ENCODE results near the gene MAT2A. TPM values are rescaled to one million over a fixed set of nuclear protein-coding genes. Genes with fewer than 3 reads are reported as not detected.

The MAT2A gene
- total and polyA plus RNA-seq, 9 of the 15 experiments (the other 6 are each of a cell fraction or from before 2014, with no cell fraction given) = 130 to 1,027 (median 240) TPM

- TF ChIP-seq, protein P1, sequence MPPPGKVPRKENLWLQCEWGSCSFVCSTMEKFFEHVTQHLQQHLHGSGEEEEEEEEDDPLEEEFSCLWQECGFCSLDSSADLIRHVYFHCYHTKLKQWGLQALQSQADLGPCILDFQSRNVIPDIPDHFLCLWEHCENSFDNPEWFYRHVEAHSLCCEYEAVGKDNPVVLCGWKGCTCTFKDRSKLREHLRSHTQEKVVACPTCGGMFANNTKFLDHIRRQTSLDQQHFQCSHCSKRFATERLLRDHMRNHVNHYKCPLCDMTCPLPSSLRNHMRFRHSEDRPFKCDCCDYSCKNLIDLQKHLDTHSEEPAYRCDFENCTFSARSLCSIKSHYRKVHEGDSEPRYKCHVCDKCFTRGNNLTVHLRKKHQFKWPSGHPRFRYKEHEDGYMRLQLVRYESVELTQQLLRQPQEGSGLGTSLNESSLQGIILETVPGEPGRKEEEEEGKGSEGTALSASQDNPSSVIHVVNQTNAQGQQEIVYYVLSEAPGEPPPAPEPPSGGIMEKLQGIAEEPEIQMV (tag; conservative IDR thresholded peaks at IDR 0.05; ENCODE audit: low read depth) = peak; percentile 80
- TF ChIP-seq, protein P2, sequence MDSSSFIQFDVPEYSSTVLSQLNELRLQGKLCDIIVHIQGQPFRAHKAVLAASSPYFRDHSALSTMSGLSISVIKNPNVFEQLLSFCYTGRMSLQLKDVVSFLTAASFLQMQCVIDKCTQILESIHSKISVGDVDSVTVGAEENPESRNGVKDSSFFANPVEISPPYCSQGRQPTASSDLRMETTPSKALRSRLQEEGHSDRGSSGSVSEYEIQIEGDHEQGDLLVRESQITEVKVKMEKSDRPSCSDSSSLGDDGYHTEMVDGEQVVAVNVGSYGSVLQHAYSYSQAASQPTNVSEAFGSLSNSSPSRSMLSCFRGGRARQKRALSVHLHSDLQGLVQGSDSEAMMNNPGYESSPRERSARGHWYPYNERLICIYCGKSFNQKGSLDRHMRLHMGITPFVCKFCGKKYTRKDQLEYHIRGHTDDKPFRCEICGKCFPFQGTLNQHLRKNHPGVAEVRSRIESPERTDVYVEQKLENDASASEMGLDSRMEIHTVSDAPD (CRISPR knock-in tag; IDR thresholded peaks at IDR 0.05) = peak; percentile 65; the same call in 1 of the 2 replicates
- TF ChIP-seq BRF1 (IDR thresholded peaks at IDR 0.05; ENCODE audit: borderline replicate concordance, extremely low read depth, insufficient read length) (no peak), ZNF324 (CRISPR knock-in tag; IDR thresholded peaks at IDR 0.05) (peak; percentile 39; the same call in 1 of the 2 replicates), NR4A1 (CRISPR knock-in tag; IDR thresholded peaks at IDR 0.05) (no peak), NR4A1 (tag; IDR thresholded peaks at IDR 0.05) (peak; percentile 98), GATA2 (CRISPR knock-in tag; IDR thresholded peaks at IDR 0.05) (no peak), ZNF408 (CRISPR knock-in tag; IDR thresholded peaks at IDR 0.05; ENCODE audit: low read depth) (no peak), CREBBP (IDR thresholded peaks at IDR 0.05; ENCODE audit: low read depth, low read length) (no peak), UBTF (IDR thresholded peaks at IDR 0.05; ENCODE audit: borderline replicate concordance in 1 of 2, low read depth in 2 of 2, low read length in 2 of 2) (no peak), HEY1 (CRISPR knock-in tag; IDR thresholded peaks at IDR 0.05; ENCODE audit: borderline replicate concordance) (no peak), TCF7L2 (IDR thresholded peaks at IDR 0.05; ENCODE audit: low read depth, low read length) (no peak), ZNF583 (CRISPR knock-in tag; IDR thresholded peaks at IDR 0.05) (peak; percentile 90; the same call in 1 of the 2 replicates), CBFB (CRISPR knock-in tag; IDR thresholded peaks at IDR 0.05) (no peak), FUS (optimal IDR thresholded peaks at IDR 0.05; ENCODE audit: low read depth, low read length) (no peak)
- TF ChIP-seq, protein P3, sequence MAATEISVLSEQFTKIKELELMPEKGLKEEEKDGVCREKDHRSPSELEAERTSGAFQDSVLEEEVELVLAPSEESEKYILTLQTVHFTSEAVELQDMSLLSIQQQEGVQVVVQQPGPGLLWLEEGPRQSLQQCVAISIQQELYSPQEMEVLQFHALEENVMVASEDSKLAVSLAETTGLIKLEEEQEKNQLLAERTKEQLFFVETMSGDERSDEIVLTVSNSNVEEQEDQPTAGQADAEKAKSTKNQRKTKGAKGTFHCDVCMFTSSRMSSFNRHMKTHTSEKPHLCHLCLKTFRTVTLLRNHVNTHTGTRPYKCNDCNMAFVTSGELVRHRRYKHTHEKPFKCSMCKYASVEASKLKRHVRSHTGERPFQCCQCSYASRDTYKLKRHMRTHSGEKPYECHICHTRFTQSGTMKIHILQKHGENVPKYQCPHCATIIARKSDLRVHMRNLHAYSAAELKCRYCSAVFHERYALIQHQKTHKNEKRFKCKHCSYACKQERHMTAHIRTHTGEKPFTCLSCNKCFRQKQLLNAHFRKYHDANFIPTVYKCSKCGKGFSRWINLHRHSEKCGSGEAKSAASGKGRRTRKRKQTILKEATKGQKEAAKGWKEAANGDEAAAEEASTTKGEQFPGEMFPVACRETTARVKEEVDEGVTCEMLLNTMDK (IDR thresholded peaks at IDR 0.05; ENCODE audit: borderline replicate concordance, insufficient read depth, low read depth, low read length, poor library complexity, severe bottlenecking) = no peak
- TF ChIP-seq, protein P4, sequence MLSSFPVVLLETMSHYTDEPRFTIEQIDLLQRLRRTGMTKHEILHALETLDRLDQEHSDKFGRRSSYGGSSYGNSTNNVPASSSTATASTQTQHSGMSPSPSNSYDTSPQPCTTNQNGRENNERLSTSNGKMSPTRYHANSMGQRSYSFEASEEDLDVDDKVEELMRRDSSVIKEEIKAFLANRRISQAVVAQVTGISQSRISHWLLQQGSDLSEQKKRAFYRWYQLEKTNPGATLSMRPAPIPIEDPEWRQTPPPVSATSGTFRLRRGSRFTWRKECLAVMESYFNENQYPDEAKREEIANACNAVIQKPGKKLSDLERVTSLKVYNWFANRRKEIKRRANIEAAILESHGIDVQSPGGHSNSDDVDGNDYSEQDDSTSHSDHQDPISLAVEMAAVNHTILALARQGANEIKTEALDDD (IDR thresholded peaks at IDR 0.05) = no peak
- TF ChIP-seq, protein P5, sequence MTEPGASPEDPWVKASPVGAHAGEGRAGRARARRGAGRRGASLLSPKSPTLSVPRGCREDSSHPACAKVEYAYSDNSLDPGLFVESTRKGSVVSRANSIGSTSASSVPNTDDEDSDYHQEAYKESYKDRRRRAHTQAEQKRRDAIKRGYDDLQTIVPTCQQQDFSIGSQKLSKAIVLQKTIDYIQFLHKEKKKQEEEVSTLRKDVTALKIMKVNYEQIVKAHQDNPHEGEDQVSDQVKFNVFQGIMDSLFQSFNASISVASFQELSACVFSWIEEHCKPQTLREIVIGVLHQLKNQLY (CRISPR knock-in tag; conservative IDR thresholded peaks at IDR 0.05) = no peak
These were observed 40.9 kb upstream of the MAT2A start (continued) for GRCh38 chr2:85497944-85498630.

Measured in K562 (cell line).